Colonic mucosa (tissue), 4 donors: Measurements from ENCODE around the gene TPBGL. TPM values are rescaled to one million over a fixed set of nuclear protein-coding genes. Genes with fewer than 3 reads are reported as not detected.
A peak's percentile ranks its signal among the peaks of the same experiment; 100 is the strongest.

Experiments used
- DNase-seq: peaks from one replicate; pipeline ENCODE4 v3.0.0-alpha.2; 2020
- H3K27ac ChIP-seq: fragments of 200-600 bp; one replicate; pipeline ENCODE4 v1.8.0; 2021
- H3K27me3 ChIP-seq: fragments of 200-600 bp; one replicate; pipeline ENCODE4 v1.8.0; 2021
- H3K36me3 ChIP-seq: fragments of 200-600 bp; one replicate; pipeline ENCODE4 v1.8.0; 2021
- H3K4me1 ChIP-seq: fragments of 200-600 bp; one replicate; pipeline ENCODE4 v1.8.0; 2021; ENCODE audit warnings: mild to moderate bottlenecking
- H3K4me3 ChIP-seq: fragments of 200-600 bp; one replicate; pipeline ENCODE4 v1.8.0; 2021
- H3K9ac ChIP-seq, 2 donors: one replicate each; pipeline ENCODE4 v1.7.0; 2013; ENCODE audit warnings: control low read depth in 2 of 2, low read depth in 2 of 2, low read length in 2 of 2
- H3K9me3 ChIP-seq: fragments of 200-600 bp; one replicate; pipeline ENCODE4 v1.8.0; 2021
- CTCF ChIP-seq: fragments of 200-600 bp; IDR thresholded peaks from one replicate; pipeline ENCODE4 v1.8.0; 2022; ENCODE audit warnings: antibody characterized with exemption, mild to moderate bottlenecking
- intact Hi-C: fragments of 100-400 bp; cut with DNase I; formaldehyde crosslinking; loops from one replicate; pipeline ENCODE4 v1.14.1; 2022
- total RNA-seq, 2 donors: library from RNA; stranded (reverse); fragmentation: NEBNext Ultra II Directional in 1 of 2; extraction: Animal tissue kit (Norgen Biotek cat#: 25700) in 1 of 2; gene quantifications; one replicate each; pipeline ENCODE4 v1.2.1, GENCODE V29; 2021
- donor health status: healthy.
- donor health status: DM: no; HTN: no; CAD: no.
- donor health status: DM: no; HTN: no; CAD: no.

Gene TPBGL
- total RNA-seq, 2 donors from 2014 or later: 0.11 to 0.15 TPM

GRCh38 chr11:75277211-75277805, 36.7 kb downstream of the TPBGL start:
- no peaks in the 10 kb centered on the region for H3K27me3 ChIP-seq
- DNase-seq: no peak
- H3K4me3 ChIP-seq: no peak overlapping the region
- intact Hi-C loops: loop anchor here (10.0 kb wide), 1 partner anchor 247 kb away; the partner anchor contains the start of gene GDPD5
- peaks cover 18% of the 10 kb centered on the region for H3K36me3 ChIP-seq
- H3K4me1 ChIP-seq: no peaks in the 10 kb centered on the region
- TF ChIP-seq CTCF: no peak
- no peak overlapping the region for H3K27ac ChIP-seq
- no peaks in the 10 kb centered on the region for H3K9me3 ChIP-seq
- no peak overlapping the region for H3K9ac ChIP-seq

GRCh38 chr11:75277991-75278790, 37.6 kb downstream of the TPBGL start:
- H3K27me3 ChIP-seq: no peaks in the 10 kb centered on the region
- H3K36me3 ChIP-seq: peaks cover 18% of the 10 kb centered on the region
- H3K27ac ChIP-seq: no peak overlapping the region
- H3K4me3 ChIP-seq: no peak overlapping the region
- intact Hi-C loops: loop anchor here (10.0 kb wide), 1 partner anchor 247 kb away; the partner anchor contains the start of gene GDPD5
- no peaks in the 10 kb centered on the region for H3K9me3 ChIP-seq
- no peaks in the 10 kb centered on the region for H3K4me1 ChIP-seq
- no peak for DNase-seq
- no peak overlapping the region for H3K9ac ChIP-seq
- no peak for TF ChIP-seq CTCF

GRCh38 chr11:75279273-75279672, 38.7 kb downstream of the TPBGL start:
- no peak for TF ChIP-seq CTCF

GRCh38 chr11:75280227-75280701, 39.7 kb downstream of the TPBGL start:
- H3K27me3 ChIP-seq: no peaks in the 10 kb centered on the region
- H3K36me3 ChIP-seq: peaks cover 12% of the 10 kb centered on the region
- intact Hi-C loops: loop anchor here (1.0 kb wide), 1 partner anchor 104 kb away; no protein-coding TSS in a partner anchor
- H3K4me3 ChIP-seq: no peak overlapping the region
- peak; percentile 87 for DNase-seq
- peak overlapping the region; percentile 55 for H3K27ac ChIP-seq
- no peak overlapping the region for H3K9ac ChIP-seq
- TF ChIP-seq CTCF: peak; percentile 97
- no peaks in the 10 kb centered on the region for H3K4me1 ChIP-seq
- H3K9me3 ChIP-seq: no peaks in the 10 kb centered on the region

More at GRCh38 chr11:75279273-75279672, 38.7 kb downstream of the TPBGL start:
- DNase-seq: no peak
- H3K9me3 ChIP-seq: no peaks in the 10 kb centered on the region
- H3K36me3 ChIP-seq: peaks cover 12% of the 10 kb centered on the region
- H3K27me3 ChIP-seq: no peaks in the 10 kb centered on the region
- no peak overlapping the region for H3K9ac ChIP-seq
- intact Hi-C loops: loop anchor here (10.0 kb wide), 1 partner anchor 246 kb away; the partner anchor contains the start of gene GDPD5
- no peak overlapping the region for H3K4me3 ChIP-seq
- H3K27ac ChIP-seq: no peak overlapping the region
- H3K4me1 ChIP-seq: no peaks in the 10 kb centered on the region

- Histone ChIP-seq H3K36me3 (peaks cover 12% of the 10 kb centered on the region), H3K9me3 (no peaks in the 10 kb centered on the region), H3K9ac (no peak overlapping the region), H3K27ac (peak overlapping the region; percentile 55), H3K4me3 (no peak overlapping the region), H3K27me3 (no peaks in the 10 kb centered on the region), H3K4me1 (no peaks in the 10 kb centered on the region)
- peak; percentile 65 for DNase-seq
- intact Hi-C loops: loop anchor here (1.0 kb wide), 1 partner anchor 103 kb away; no protein-coding TSS in a partner anchor
- no peak for TF ChIP-seq CTCF
These were observed 40.3 kb downstream of the TPBGL start for GRCh38 chr11:75280770-75281468.
